ENCODE results near the gene XPNPEP3.
"Not testable (repeated sequence)": the region's sequence is repeated elsewhere in the genome, so short reads cannot be mapped to it uniquely, and the experiment has no call there.

XPNPEP3 gene

DNA sequence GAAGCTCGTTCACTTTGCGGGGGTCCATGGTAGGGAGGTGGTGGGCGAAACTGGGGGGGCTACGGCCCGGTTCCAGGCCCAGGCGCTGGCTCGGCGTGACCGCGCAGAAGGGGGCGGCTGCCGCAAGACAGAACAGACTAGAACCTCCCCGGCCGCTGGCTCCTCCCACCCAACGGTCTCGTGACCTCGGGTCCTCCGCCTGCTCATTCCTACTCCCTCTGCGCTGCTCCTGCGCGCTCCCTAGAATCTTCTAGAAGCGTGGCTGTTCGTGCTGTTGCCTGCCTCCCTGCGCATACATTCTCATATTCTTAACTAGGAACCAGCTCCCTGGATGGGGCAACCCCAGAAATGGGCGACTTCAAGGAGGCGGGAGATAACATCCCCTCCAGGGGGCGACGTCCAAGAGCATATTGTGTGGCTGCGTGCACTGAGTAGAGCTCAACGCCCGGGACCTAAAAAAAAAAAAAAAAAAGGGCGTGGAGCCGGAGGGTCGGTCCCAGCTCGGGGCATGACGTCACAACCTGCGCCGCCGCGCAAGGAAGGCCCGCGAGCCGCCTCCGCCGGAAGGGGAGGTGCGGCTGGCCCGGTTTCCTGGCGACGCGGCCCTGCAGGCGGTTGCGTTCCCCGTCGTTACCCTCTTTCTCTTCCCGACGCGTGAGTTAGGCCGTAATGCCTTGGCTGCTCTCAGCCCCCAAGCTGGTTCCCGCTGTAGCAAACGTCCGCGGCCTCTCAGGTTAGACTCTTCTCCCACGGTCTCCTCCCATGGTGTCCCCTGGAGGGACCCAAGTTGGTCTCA is at the start of gene XPNPEP3, which contains the start of gene ST13:
Gene XPNPEP3 (plus strand): TSS at position 636 of the 796 bp plus-strand sequence. CDS start 34 bp downstream, at position 670.
Gene ST13 (minus strand): TSS at position 127 of the 796 bp plus-strand sequence. CDS start 99 bp downstream, at position 28.
- DNase-seq (ENCODE audit: low read depth in 2 of 2) = peak; percentile 92 to 93

GRCh38 chr22:40808018-40808841 is 48.7 kb upstream of the XPNPEP3 start:
- DNase-seq (ENCODE audit: low read depth in 2 of 2) = no peak

DNA sequence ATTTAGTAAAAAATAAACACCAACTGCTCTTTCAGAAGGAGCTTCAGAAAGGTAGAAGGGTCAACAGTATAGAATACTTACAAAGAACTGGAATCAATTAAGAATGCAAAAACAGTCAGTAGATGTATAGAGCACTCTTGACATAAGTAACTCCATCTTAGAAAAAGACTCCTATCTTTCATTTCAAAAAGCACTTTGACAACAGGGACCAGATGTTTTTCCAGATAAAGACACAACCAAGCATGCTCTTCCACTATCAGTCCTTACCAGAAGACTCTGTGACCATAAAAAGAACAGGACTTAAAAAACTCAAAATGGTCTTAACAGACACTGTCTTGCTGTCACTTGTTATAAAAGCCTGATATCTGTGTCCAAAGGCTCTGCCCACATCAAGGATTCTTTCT is 43.0 kb upstream of the XPNPEP3 start:
- DNase-seq (ENCODE audit: low read depth in 2 of 2) = no peak

DNA sequence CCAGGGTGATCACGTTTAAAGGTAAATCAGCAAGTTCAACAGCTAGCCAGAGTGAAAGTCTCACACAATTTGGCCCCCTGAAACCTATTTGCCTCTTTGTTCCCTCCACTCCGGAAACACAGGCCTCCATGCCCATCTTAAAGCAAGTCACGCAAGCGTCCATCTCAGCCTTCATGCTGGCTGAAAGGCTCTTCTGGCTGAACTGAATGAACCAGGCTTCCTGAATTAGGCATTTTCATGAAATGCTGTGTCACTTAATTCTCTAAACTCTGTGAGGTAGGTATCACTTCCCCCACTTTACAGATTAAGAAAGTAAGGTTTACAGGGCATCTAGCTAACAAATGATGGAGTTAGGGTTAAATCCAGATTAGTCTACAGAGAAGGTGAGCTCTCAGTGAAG is 39.2 kb upstream of the XPNPEP3 start:
- DNase-seq (ENCODE audit: low read depth in 2 of 2) = no peak

DNA sequence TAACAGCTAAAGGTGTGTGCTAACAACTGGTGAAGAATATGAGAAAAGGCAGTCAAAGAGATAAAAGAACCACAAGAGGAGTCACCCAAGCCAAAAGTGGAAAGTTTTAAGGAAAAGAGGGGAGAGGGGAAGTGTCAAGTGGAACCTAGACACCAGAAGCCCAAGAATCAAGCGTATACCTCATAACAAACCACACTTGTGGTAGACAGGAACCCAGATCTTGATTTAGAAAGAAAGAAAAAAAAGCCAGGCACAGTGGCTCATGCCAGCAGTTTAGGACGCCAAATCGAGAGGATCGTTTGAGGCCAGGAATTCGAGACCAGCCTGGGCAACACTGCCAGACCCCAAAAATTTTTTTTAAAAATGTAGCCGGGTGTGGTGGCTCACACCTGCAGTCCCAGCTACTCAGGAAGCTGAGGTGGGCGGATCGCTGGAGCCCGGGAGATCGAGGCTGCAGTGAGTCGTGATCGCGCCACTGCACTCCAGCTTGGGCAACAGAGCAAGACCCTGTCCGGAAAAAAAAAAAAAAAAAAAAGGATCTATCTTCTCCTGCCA is 38.7 kb upstream of the XPNPEP3 start:
- no peak for DNase-seq (ENCODE audit: low read depth in 2 of 2)

GRCh38 chr22:40818747-40819598 is 38.0 kb upstream of the XPNPEP3 start, which contains the start of gene SLC25A17:
TSS of gene SLC25A17 (minus strand) at chr22:40819346. CDS start at chr22:40819248, 98 bp downstream.
- DNase-seq (ENCODE audit: low read depth in 2 of 2) = peak; percentile 76 to 83

DNA sequence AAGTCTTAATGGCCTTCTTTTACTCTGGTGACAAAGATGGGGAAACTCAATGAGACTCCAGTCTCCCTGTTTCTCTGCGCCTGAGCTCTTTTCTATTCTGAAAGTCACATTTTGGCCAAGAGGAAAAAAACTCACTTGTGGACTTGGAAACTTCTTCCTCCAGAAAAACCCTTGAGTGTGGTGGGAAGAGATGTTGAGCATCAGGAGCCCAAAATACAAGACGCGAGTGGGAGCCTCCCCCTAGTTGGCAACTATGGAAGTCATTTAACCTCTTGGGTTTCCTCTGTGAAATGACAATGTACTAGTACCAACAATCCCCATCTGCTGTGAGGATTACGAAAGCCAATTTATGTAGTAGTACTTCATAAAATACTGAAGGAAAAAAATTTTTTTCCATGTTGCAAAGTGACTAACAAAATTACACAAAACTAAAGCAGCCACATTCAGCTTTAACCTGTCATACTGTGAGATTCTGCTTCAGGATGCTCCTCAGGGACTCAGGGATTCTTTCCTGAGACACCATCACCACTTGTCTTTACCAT is 37.3 kb upstream of the XPNPEP3 start:
- no peak for DNase-seq (ENCODE audit: low read depth in 2 of 2)

DNA sequence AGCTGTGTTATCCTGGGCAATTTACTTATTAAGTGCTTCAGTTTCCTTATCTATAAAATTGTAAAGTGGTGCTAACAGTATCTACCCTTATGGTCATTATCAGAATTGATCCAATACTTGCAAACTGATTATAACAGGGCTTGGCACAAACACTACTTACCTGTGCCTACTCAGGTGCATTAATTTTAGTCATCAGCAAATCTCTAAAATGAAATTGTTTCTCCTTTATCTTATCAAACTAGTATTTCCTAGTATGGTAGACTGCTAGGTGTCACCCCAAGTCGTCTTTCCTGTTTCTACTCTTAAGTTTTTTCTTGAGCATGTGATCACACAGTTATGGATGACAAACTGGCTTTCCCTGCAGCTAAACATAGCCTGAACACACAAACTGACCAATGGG is 33.5 kb upstream of the XPNPEP3 start:
- no peak for DNase-seq (ENCODE audit: low read depth in 2 of 2)

GRCh38 chr22:40826292-40826691 is 30.7 kb upstream of the XPNPEP3 start:
- not testable (repeated sequence) for DNase-seq (ENCODE audit: low read depth in 2 of 2)

DNA sequence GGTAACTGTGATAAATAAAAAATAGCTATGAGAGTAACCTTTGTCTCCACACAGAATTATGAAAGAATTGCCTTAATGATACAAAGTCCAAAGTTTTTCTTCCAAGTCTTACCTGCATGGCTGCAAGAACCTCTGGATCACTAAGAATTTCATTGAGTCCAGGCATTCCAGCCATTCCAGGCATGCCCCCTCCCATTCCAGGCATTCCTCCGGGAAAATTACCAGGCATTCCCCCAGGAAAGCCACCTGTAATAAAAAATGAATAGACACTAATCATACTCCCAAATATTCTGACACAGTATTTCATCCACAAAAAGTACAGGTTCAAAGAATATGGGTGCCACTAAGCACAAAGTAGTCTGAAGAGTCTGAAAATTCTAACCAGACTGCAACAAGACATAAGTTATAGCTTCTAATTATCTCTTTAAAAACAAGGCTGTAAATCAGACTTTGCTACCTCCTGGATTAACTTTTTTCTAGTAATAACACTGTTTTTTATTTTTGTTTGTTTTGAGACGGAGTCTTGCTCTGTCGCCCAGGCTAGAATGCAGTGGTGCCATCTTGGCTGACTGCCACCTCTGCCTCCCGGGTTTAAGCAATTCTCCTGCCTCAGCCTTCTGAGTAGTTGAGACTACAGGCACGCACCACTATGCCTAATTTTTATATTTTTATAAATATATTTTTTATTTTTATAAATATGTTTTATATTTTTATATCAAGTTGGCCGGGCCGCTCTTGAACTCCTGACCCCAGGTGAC is 29.8 kb upstream of the XPNPEP3 start:
- DNase-seq (ENCODE audit: low read depth in 2 of 2) = no peak

- DNase-seq (ENCODE audit: low read depth in 2 of 2) = no peak
Measured at GRCh38 chr22:40829131-40829530, 27.8 kb upstream of the XPNPEP3 start.

DNA sequence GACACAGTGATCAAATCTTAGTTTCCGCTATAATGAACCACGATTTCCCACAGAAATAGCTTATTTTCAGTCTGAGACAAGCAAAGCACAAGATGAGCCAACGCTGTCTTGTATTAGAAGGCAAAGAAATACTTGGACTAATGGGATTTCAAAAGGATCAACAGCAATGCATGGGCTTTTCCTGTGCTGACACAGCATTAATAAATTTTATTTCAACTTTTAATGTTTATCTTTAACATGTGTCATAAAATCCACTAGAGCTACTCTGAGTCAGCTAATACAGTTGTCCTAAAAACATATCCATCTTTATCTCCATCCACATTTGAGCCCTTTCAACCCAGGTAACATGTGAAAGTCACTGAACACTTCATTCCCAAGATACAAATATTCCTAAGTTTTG is 22.3 kb upstream of the XPNPEP3 start:
- no peak for DNase-seq (ENCODE audit: low read depth in 2 of 2)

DNA sequence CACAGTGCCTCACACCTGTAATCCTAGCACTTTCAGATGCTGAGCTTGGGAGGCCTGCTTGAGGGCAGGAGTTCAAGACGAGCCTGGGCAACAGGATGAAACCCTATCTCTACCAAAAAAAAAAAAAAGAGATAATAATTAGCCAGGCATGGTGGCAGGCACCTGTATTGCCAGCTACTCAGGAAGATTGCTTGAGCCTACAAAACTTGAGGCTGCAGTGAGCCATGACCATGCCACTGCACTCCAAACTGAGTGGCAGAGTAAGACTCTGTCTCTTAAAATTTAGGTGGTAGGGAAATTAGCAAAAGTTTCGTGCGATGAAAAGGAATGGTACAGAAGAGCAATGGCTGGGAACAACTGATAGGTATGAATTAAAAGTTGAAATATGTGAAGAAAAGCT is 18.5 kb upstream of the XPNPEP3 start:
- DNase-seq (ENCODE audit: low read depth in 2 of 2) = no peak

GRCh38 chr22:40844951-40845350 is 12.0 kb upstream of the XPNPEP3 start:
- no peak for DNase-seq (ENCODE audit: low read depth in 2 of 2)

- not testable (repeated sequence) for DNase-seq (ENCODE audit: low read depth in 2 of 2)
Measured at GRCh38 chr22:40845816-40846215, 11.1 kb upstream of the XPNPEP3 start.

DNA sequence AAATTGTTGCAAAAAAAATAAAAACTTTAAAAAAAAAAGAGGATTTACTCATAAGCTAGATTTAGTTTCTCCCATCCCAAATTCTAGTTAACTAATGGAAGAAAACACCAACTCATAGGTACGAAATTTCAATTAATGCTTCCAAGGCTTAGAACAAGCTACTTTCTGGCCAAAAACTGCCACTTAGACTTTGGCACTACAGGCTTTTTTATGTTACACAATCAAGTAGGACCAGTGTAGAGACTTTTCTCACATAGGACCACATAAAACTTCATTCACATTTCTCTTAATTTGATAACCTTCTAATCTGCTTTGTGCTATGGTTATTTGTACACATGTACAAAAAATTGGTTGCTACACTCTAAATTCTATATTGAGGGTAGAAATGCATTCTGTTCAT is 3.6 kb upstream of the XPNPEP3 start:
- DNase-seq (ENCODE audit: low read depth in 2 of 2) = no peak

DNA sequence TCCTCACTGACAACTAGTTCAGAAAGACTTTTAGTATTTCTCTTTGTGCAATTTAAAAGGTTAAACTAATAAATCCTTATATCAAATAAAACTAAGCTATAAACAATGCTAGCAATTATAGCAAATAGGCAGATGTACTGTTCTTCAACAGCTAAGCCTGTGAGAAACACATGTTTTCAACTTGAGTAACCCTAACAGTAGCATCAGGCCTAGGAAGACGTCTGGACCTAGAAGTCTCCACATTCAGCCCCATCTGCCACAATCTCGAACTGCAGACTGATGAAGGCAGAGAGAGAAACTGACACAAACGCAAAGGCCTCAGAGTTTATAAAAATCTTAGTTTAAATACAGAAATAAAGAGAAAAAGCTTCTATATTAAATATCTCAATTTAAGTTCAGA is 3.0 kb upstream of the XPNPEP3 start:
- no peak for DNase-seq (ENCODE audit: low read depth in 2 of 2)

DNA sequence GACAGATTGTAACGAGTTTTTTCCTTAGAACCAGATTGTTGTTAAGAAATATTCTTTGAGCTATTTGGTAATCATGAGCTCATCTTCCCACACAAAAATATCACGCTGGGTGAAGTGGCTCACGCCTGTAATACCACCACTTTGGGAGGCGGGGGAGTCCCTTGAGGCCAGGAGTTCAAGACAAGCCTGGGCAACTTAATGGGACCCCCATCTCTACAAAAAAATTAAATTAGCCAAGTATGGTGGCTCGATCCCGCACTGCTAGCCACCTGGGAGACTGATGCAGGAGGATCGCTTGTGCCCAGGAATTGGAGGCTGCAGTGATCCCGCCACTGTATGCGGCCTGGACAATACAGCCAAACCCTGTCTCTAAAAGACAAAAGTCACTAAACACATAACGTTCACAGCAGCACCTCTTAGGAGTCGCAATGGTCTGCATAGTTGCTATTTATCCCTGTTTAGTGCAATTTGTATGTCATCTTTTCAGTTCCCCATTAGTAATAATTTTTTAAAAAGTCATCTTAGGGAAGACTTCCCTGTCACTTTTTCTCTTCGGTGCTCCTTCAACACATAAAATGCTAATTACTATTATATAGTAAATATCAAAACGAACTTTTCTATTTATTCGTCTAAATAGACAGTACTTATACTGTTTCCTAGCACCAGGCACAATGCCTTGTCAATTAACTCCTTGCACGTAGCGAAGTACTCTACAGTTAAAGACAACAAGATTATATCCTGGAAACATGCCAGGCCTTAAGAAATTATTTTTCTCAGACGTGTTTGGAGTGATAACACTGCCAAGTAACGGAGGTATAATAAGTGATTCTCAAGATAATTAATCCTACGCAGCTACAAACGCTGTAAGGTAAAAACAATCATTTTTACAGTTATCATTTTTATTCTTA is 1.6 kb upstream of the XPNPEP3 start:
- no peak for DNase-seq (ENCODE audit: low read depth in 2 of 2)

DNA sequence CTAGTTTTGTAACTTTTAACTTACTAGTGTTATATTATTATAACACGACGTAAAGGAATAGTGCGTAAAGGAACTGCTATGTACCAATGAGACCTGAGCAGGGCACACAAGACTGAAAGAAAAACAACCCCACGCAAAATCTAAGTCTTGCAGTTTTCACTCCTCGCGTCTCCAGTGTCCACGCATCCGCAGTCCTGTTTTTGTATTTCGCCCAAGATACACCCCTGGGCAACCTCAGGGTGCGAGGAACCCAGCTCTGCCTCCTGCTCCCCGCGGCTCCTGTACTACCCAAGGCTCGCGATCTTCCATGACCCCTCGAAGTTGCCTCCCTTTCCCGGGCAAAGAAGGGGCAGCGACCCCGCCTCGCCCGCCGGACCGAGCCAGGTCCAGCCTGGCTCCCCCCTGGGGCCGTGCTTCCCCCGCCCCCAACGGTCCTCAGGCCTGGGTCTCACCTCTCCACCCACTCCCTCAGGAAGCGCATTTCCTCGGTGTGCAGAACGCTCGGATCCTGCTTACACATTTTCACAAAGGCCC is 902 bp upstream of the XPNPEP3 start:
- peak in 1 of 2 donors; percentile 3 for DNase-seq (ENCODE audit: low read depth in 2 of 2)

All from stimulated activated CD8-positive, alpha-beta memory T cell treated with anti-CD3 and anti-CD28 coated beads, Interleukin-2, amount 100 ng/mL, for 1 hour (primary cell).